GM21528 (cell line): Measurements from ENCODE around the gene HOXD9.

Experiments used
- ATAC-seq: cut with Tn5 transposase; IDR thresholded peaks from one replicate; pipeline ENCODE4 v1.9.1; 2021; ENCODE audit warnings: mild to moderate bottlenecking, moderate library complexity; ENCODE audit not compliant: unreplicated experiment, low FRiP score

HOXD9 gene

DNA sequence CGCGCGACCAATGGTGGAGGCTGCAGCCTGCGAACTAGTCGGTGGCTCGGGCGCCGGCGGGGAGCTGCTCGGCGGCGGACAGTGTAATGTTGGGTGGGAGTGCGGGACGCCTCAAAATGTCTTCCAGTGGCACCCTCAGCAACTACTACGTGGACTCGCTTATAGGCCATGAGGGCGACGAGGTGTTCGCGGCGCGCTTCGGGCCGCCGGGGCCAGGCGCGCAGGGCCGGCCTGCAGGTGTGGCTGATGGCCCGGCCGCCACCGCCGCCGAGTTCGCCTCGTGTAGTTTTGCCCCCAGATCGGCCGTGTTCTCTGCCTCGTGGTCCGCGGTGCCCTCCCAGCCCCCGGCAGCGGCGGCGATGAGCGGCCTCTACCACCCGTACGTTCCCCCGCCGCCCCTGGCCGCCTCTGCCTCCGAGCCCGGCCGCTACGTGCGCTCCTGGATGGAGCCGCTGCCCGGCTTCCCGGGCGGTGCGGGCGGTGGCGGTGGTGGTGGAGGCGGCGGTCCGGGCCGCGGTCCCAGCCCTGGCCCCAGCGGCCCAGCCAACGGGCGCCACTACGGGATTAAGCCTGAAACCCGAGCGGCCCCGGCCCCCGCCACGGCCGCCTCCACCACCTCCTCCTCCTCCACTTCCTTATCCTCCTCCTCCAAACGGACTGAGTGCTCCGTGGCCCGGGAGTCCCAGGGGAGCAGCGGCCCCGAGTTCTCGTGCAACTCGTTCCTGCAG is at the start of gene HOXD9:
Gene HOXD9, plus strand, starts transcription at position 37 of the 728 bp plus-strand sequence. Its CDS starts 50 bp downstream, at position 87.
- ATAC-seq, result no peak

DNA sequence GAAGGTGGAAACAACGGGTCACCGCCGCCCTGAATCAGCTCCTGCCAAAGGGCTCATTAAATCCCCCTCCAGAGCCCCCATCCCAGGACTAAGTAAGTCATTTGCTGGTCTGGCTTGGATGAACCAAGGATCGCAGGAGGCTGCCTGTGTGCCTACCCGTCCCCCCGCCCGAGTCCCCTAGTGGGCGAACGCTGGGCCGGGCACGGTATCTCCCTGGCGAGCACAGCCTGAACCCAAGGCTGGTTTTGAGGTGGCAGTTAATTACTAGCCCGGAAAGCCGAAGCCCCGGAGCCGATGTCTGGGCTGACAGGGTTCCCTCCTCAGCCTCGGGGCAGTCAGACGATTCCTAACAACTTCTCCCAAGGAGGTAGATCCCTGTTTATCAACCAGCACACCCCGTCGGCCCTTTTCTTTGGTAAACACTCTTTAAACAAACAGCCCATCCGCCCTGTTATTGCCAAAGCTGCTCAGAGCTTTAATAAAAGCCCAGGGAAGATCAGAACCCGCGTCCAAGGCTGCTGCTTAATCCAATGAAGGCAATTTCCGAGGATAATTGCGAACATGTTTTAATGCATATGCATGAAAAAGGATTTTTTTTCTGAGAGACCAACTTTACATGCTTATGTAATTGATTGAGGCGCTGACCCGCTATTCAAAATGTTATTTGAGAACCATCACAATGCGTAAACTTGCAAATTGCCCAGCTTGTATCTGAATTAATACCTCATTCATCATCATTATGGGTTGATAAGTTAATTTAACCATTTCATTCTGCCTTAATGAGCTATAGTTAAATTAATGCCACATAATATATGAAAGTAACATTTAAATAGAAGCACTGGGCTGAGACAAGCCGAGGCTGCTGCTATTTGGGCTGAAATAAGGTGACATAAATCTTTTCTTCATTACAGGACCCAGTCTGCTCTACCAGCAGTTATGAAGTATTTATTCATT is 49.3 kb upstream of the HOXD9 start:
- no peak for ATAC-seq

GRCh38 chr2:176074919-176075425 is 47.5 kb upstream of the HOXD9 start:
- ATAC-seq, result no peak

- ATAC-seq, result no peak
Observed at GRCh38 chr2:176075481-176075880, 47.0 kb upstream of the HOXD9 start.

DNA sequence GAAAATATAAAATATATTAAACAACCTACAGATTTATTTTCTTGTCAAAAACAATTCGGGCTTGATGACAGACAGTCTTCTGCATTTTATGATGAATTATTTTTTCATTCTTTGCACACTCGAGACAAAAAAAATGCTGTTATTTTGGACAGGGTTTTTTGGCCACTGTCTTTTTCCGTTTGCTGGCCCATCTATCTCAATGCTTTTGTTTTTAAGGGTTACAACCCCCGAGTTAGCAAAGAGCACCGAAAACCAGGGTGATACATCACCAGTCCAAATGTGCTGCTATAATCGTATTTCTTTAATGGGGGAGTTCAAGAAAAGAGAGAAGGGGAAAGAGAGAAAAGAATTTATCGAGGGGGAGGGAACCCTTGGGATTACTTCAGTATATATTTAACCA is 46.5 kb upstream of the HOXD9 start:
- no peak for ATAC-seq

DNA sequence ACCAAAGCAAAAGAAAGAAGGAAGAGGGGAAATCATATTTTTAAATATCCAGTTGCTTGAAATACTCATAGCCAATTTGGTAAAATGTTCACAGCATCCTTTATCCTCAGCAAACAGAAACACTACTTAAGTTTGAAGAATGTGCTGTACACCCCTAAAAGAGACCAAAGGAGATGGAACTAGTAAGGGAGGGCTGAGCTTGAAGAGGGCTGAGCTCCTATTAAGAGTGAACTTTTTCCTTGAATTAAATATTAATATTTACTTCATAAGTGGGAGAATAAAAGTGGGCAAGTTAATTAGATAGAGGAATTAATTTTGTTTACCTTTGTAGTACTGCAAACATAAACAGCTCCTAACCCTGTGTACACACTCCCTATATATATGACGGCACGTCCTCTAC is 45.7 kb upstream of the HOXD9 start:
- no peak for ATAC-seq

DNA sequence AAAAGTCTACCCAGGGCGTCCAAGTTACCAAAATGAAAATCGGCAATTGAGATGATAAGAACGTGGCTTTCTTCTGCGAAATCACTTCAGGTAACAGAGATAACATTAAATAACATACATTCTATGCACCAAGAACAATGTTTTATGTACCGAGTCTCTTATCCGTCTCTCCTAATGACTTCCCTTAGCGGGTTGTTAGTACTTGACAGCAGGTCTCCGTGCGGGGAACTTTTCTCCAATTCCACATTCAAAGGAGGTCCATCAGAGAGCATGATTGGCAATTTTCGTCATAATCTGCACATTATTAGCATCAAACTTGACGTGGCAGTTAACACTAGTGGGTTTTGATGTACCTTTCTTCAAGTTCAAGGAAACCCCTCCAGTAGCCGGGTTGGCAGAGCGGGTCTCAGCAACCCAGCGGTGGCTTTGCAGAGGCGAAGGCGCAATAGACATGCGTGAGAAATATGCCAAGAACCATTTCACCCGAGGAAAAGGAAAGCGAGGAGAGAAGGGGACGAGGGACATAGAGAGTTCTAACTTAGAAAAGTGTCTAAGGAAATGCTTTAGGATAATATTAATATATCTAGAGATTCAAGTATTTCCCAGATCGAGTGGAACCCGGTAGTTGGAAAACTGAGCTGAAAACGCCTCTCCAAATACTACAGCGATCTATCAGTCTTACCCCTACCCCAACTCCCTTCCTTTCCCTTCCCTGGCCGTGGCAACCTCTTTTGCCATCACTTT is 43.8 kb upstream of the HOXD9 start:
- no peak for ATAC-seq

- no peak for ATAC-seq
Observed at GRCh38 chr2:176079285-176079830, 43.2 kb upstream of the HOXD9 start.

GRCh38 chr2:176079831-176080539 is 42.5 kb upstream of the HOXD9 start:
- ATAC-seq, result no peak

- no peak for ATAC-seq
Observed at GRCh38 chr2:176080540-176081375, 41.8 kb upstream of the HOXD9 start.

- no peak for ATAC-seq
Observed at GRCh38 chr2:176081376-176081836, 41.1 kb upstream of the HOXD9 start.

GRCh38 chr2:176081837-176082524 is 40.5 kb upstream of the HOXD9 start:
- no peak for ATAC-seq

- ATAC-seq, result no peak
Observed at GRCh38 chr2:176082525-176082823, 40.0 kb upstream of the HOXD9 start.

DNA sequence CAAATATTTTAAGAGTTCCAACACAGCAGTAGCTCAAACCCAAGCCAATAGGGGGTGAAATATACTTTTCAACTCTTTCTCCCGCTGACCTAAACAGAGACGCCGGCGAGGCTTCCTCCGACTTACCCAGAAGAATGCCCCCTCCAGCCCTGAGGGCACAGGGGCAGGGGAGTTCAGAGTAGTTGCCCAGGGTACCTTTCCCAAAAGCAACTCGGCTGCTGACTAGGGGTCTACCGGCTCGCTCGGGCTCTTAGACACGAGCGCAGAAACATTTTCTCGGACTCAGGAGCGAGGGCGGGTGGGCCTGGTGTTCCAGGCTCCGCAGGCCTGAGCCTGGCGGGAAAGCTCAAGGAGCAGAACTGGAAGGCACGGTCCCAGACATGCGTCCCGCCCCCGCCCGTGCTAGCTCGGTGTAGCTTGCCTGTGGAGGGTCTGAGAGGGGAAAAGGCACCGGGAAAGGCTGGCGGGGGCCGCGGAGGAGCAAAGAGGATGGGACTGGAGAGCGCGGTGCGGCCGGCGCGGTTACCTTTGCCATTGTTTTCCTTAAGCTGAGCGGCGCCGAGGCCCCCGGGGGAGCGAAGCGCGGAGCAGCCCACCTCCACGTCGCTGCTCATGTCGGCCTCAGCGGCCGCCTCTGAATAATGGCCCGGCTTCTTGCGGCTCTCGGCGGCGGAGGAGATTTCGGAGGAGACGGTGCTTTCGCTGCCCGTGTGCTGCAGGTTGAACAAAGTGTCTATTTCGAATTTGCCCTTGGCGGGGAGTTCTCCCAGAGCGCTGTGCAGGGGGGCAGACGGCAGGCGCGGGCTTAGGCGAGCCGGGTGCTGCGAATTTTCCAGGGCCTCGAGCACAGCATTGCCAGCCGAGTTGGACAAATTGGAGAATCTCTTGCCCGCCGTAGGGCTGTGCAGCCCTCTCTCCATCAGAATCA is 39.4 kb upstream of the HOXD9 start:
- ATAC-seq, result no peak

- ATAC-seq, result no peak
Observed at GRCh38 chr2:176083796-176084261, 38.7 kb upstream of the HOXD9 start, which contains the start of gene EVX2. TSS of gene EVX2 (minus strand) at chr2:176083962. CDS start at chr2:176083776, 186 bp downstream.

DNA sequence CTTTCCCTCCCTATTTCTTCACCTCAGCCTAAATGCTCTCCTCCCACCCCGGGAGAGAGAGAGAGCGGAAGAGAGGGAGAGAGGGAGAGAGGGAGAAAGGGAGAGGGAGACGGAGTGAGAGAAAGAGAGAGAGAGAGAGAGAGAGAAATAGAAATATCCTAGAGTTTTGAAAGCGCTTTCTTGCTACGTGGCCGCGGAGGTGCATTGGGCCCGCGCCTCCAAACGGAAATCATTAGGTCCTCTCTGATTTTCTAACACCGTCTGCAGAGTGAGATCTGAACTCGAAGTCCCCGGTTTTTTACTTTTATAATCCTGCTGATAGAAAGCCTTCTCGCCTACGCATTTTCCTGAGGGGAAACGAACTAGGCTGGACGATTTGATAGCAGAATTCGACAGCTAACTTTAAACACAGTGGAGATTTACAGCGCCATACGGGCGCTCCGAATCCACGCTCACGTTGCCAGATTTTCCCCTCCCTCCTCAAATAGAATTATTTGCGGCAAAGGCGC is 37.9 kb upstream of the HOXD9 start:
- no peak for ATAC-seq
